HG03469 (cell line): ENCODE data around the gene ZRANB1.
A peak's percentile ranks its signal among the peaks of the same experiment; 100 is the strongest.
"Not testable (repeated sequence)": the region's sequence is repeated elsewhere in the genome, so short reads cannot be mapped to it uniquely, and the experiment has no call there.

Experiments used
- ATAC-seq: cut with Tn5 transposase; IDR thresholded peaks from one replicate; pipeline ENCODE4 v1.9.1; 2021; ENCODE audit warnings: mild to moderate bottlenecking, moderate library complexity, moderate number of reproducible peaks; ENCODE audit not compliant: unreplicated experiment

ZRANB1 gene

DNA sequence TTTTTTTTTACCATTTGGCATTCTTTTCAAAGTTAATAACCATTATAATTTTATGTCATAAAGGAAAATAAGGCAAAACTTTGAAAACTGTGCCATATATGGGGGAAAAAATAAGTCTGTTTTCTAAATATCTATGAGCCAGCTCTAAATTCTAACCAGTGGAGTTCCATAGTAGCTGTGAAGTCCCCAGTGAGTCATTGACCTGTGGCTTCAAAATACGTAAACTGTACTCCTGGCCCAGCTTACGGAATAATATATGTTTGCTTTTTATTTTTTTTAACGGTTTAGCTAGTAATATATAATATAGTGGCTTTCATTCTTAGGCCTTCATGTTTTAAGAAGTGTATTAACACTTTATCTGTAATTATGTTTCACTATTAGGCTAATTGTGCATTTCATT lies 20.5 kb downstream of the ZRANB1 start:
- ATAC-seq, result no peak

GRCh38 chr10:124963866-124964720 lies 22.2 kb downstream of the ZRANB1 start:
- ATAC-seq, result no peak

DNA sequence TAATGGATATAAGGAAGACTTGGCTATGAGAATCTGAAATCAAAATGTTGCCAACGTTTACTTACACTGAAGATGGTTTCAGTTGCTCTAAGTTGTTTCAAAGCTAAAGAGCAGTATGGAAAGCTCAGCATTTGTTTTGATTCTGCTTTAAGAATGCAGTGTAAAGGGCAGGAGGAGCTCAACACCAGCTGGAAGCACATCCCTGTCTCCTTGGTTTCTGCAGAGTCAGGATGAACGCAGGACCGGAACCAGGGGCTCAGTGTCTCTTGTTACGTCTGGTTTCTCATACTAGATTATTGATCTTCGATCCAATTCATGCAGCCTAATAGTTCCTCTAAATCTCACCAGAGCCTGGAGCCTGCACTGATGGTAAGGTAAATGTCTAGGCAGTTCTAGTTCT lies 24.1 kb downstream of the ZRANB1 start:
- ATAC-seq, result no peak

DNA sequence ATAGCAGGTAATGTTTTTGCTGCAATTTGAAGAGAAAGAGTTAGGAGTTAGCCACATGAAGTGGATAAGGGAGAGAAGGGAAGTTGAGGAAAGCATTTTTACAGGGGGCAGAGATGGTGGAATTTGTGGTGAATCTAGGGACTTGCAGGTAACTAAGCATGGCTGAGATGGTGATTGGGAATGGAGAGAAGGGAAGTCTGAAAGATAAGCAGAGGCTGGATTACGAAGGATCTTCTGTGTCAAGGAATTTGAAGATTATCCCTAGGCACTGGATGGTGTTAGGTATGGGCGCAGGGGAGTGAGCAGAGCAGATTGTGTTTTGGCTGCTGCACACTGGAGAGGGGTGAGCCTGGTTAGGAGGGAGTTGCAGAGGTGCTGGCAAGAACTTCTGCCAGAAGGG lies 25.3 kb downstream of the ZRANB1 start:
- ATAC-seq, result no peak

DNA sequence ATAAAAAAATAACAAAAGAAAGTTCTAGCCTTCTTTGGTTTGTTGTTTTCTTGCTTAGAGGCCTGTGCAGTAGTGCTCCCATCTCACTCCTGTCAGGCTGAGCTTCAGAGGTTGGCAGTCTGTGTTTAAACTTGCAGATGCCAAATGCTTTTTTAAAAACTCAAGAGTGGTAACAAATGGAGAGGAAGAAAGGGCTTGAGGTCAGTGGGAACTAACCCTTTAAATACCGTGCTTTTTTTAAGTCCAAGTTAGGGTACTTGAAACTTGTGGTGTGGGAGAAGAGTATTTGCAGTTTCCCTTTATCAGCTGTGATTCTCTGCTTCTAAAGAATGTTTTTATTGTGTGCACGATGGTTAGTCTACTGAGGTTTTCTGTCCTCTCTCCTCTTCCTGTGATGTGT lies 29.4 kb downstream of the ZRANB1 start:
- no peak for ATAC-seq

DNA sequence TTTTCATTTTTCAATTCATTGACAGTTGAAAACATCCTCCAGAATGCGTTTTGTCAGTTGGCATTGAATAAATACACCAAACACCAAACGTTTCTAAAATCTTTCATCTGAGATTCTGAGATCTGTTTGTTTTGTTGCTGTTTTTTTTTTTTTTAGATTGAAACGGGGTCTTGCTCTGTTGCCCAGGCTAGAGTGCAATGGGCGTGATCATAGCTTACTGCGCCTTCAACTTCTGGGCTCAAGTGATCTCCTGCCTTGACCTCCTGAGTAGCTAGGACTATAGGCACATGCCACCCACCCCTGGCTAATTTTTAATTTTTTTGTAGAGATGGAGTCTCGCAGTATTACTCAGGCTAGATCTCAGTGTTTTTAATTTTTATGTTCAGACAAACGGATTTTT lies 30.7 kb downstream of the ZRANB1 start:
- ATAC-seq, result no peak

DNA sequence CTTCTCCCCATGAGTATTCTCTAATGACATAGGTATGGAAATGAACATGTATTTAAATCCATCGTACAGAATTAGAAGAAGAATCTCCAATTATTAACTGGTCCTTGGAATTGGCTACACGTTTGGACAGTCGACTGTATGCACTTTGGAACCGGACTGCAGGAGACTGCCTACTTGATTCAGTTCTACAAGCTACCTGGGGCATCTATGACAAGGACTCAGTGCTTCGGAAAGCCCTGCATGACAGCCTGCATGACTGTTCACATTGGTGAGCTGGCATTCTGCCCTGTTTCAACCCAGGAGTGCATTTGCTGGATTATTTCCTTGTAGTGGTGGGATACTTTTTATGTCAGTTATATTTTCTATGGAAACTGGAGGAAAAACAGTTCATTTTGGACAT lies 32.2 kb downstream of the ZRANB1 start:
- no peak for ATAC-seq

GRCh38 chr10:124975977-124976514 lies 34.1 kb downstream of the ZRANB1 start:
- peak; percentile 49 for ATAC-seq

- no peak for ATAC-seq
Measured at GRCh38 chr10:124977161-124977560, 35.2 kb downstream of the ZRANB1 start.

- no peak for ATAC-seq
Measured at GRCh38 chr10:124977648-124978375, 35.9 kb downstream of the ZRANB1 start.

DNA sequence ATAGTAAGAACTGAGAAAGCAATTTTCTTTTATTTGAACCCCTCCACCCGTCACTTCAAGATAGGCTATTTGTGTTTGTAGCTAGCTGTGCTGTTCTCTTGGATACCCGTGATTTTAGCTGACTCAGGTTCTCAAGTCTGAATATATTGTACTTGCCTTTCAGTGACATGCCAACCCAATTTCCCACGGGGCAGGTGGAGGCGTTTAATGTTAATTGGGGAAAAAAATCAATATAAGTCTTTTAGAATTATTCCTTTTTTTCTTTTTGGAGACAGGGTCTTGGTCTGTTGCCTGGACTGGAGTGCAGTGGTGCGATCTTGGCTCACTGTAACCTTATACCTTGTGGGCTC lies 36.4 kb downstream of the ZRANB1 start:
- no peak for ATAC-seq

DNA sequence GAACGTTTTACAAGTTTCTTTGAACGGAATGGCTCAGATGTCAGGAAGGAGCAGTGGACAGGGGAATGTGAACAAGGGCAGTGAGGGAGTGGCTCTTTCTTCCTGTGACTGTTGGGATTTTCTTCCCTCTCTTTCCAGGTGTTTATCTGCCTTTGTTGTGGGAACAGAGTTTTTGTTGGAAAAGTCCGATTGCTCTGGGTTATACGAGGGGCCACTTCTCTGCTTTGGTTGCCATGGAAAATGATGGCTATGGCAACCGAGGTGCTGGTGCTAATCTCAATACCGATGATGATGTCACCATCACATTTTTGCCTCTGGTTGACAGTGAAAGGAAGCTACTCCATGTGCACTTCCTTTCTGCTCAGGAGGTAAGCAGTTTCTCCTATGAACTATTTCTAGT lies 41.4 kb downstream of the ZRANB1 start:
- no peak for ATAC-seq

- ATAC-seq, result no peak
Measured at GRCh38 chr10:124984376-124984775, 42.5 kb downstream of the ZRANB1 start.

DNA sequence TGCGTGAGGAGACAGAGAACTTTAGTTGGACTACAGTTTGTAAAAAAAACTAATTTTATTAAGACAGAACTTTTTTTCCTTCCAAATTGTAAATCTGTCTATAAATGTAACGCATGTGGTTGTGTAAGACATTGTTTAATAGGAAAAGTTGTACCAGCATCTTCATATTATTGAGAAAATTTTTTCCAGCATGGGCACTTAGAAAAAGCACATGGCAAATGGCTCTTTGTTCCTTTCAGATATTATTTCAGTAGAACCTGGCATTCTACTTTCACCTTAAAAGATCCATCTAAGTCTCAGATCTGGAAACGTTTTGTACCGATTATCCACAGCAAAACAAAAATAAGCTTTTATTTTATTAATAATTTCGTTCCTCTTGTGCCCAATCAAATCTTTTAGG lies 43.2 kb downstream of the ZRANB1 start:
- ATAC-seq, result no peak

DNA sequence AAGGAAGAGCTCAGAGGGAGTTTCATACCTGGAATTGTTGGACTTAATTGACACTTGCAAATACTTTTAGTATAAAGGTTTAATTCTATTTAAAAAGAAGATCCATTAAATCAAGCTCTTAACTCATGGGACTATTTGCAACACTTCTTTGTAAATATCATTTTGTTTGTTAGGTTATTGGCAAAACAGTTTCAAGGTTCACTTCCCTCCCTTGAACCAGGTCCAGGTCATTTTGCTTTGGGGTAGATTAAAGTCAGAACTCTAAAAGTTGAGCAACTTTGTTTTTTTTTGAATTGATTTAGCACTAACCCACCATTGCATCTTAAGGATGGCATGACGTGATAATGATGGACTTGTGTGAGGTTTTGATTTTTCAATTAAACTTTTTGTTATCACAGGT lies 45.9 kb downstream of the ZRANB1 start:
- no peak for ATAC-seq

- not testable (repeated sequence) for ATAC-seq
Measured at GRCh38 chr10:124988753-124989152, 46.8 kb downstream of the ZRANB1 start.

- no peak for ATAC-seq
Measured at GRCh38 chr10:124989526-124989925, 47.6 kb downstream of the ZRANB1 start.

GRCh38 chr10:124990671-124991625 lies 49.0 kb downstream of the ZRANB1 start:
- no peak for ATAC-seq

- ATAC-seq, result no peak
Measured at GRCh38 chr10:124991835-124992234, 49.9 kb downstream of the ZRANB1 start.

- peak; percentile 49 for ATAC-seq
Measured at GRCh38 chr10:124992462-124993344, 50.8 kb downstream of the ZRANB1 start.
